HG02938 (cell line): ENCODE results near the gene IFNAR1.
"Not testable (repeated sequence)": the region's sequence is repeated elsewhere in the genome, so short reads cannot be mapped to it uniquely, and the experiment has no call there.

Source experiments
- ATAC-seq: cut with Tn5 transposase; IDR thresholded peaks from one replicate; pipeline ENCODE4 v1.9.1; 2021; ENCODE audit warnings: mild to moderate bottlenecking, moderate library complexity; ENCODE audit not compliant: unreplicated experiment

Gene IFNAR1

DNA sequence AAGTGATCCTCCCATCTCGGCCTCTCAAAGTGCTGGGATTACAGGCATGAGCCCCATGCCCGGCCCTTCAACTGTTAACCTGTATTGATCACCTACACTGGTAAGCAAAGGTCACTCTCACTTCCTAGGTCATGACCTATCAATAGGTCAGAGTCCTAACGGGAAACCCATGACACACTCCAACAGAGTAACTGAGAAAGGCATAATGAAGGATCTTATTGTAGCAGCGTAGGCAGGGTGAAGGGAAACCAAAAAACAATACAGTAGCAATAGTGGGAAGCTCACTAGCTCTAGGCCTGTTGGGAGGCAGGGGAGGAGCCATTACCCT lies 19.5 kb upstream of the IFNAR1 start:
- ATAC-seq: no peak

DNA sequence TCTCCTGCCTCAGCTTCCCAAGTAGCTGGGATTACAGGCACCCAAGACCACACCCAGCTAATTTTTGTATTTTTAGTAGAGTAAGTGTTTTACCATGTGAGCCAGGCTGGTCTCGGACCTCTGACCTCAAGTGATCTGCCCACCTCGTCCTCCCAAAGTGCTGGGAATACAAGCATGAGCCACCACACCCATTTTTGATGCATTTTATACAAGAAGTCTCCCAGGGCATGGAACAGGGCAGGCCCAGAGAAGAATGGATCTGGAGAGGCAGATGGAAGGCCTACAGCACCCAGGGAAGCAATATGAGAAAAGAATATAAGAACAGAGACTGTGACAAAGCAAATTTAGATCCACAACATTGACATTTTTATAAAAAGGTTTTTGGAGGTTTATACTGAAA lies 18.8 kb upstream of the IFNAR1 start:
- ATAC-seq: no peak

DNA sequence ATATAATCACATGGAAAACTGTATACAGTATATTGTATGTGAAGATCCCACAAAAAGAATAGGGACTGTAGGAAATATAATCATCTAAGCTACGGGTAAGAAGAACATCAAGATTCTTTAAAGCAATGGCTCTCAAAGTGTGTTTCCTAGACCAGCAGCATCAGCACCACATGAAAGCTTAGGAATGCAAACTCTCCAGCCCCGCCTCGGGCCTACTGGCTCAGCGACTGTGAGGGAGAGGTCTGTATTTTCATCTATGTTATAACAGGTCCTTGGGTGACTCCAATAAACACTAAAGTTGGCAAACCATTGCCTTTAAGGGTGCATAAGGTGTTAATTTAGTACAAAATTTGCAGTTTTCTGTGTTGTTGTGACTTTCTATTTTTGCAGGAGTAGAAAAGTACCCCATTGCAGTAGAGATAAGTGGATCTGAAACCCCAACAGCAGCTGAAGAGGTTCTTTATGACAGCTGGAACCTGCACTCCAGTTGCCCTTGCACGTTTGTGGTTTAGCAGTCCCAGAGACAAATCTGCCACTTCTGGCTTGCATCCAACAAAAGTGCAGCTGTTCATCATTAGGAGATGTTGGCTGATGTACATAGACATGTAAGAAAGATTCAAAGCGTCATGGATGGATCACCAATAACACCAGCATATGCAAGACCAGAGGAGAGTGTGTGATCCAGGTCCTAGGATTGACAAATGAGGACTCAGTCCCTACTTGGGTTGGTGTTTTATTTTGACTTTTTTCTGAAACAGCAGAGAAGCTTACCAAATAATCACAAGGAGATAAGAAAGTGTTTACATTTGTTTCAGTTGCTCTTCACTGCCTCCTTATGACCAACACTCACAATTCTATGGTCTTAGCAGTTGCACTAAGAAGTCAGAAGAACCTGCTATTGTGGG lies 15.9 kb upstream of the IFNAR1 start:
- peak; percentile 95 for ATAC-seq

DNA sequence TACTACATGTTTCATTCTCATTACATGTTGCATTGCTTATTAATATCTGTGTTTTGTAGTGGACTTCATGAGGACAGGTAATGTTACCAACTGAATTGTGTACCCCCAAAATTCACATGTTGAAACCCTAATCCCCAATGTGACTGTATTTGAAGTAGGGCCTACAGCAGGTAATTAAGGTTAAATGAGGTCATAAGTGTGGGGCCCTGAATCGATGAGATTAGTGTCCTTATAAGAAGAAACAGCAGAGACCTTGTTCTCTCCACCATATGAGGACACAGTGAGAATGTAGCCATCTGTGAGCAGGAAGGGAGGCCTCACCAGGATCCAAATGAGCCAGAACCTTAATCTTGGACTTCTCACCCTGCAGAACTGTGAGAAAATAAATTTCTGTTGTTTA lies 15.0 kb upstream of the IFNAR1 start:
- no peak for ATAC-seq

DNA sequence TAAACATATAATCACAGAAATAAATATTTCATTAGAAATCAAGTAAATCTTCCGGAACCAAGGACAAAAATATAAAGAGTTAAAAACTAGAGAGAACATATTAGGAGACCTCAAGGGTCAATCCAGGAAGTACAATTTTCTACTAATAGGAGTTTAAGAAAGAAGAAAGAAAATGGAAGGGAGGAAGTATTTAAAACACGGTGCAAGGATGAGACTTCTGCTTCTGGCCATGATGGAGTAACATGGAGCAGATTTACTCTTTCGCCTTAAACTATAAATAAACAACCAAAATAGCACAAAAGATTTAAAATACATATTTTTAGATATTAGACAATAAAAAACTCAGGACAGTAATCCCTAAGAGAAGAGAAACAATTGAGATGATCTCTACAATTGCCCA lies 12.6 kb upstream of the IFNAR1 start:
- ATAC-seq: no peak

DNA sequence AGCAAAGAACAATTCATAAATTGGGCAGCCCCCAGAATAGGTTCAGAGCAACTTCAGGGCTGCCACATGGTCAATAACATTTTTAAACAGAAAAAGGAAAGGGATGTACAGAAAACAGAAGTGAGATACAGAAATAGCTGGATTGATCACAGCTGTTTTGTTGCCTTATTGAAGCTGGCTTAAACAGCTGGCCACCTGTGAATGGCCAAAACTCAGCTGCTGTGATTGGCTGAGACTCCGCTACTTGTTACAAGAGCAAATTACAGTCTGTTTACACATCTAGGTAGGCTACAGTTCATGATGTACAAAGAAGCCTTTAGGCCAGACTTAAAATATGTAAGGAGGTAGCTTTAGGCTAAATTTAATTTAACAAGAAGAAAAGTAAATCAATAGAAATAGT lies 11.6 kb upstream of the IFNAR1 start:
- ATAC-seq: no peak

DNA sequence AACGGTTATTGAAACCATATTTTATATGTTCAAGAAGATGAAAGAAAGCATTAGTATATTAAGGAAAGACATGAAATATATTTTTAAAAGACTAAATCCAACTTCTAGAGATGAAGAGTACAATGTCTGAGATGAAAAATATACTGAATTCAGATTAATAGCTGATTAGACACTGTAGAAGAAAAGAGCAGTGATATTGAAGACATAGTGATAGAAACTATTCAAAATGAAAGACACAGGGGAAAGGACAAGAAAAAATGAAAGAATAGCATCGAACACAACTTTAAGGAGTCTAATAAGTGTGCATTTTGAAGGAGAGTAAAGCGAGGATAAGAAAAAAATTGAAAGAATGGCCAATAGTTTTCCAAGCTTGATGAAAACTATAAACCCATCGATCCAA lies 11.2 kb upstream of the IFNAR1 start:
- no peak for ATAC-seq

DNA sequence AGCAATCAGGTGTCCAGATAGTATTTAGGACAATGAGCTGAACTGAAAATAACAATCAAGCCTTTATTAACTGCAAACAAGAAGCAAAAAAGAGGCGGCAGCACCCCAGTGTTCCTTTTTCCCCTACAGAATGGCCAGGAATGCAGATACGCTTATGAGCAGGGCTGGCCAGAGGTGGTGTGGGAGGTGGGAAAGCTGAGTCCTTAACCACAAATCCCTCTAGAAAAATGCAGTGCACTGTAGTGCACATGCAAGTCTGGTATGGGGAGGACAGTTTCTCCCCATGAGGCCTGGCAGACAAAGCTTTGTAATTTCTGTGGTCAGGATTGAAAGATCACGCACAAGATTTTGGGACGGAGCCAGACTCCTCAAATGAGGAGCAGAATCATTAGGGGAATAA lies 10.7 kb upstream of the IFNAR1 start:
- no peak for ATAC-seq

DNA sequence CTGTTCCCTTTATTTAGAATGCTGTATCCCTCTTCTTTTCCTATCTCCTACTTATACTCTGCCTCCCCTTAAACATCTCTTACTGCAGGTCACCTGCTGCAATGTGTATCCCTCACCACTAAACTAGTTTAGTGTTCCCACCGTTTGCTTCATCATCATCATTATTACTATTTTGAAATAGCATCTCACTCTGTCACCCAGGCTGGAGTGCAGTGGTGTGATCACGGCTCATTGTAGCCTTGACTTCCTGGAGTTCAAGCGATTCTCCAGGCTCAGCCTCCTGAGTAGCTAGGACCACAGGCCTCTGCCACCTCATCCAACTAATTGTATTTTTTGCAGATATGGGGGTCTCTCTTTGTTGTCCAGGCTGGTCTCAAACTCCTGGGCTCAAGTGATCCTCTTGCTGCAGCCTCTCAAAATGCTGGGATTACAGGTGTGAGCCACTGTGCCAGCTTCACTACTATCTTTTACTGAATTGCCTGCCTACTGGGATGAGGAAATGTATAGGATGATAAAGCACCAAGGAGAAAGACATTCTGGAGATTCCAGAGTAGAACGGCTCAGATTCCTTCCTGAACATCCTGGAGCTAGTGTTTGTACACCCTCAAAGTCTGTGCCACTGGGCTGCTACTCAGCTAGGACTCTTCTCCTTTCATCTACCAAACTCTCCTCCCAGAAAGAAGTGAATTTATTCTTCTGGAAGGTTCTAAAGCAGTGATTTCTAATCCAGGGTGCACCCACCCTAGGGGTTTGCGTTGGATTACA lies 8.6 kb upstream of the IFNAR1 start:
- ATAC-seq: no peak

DNA sequence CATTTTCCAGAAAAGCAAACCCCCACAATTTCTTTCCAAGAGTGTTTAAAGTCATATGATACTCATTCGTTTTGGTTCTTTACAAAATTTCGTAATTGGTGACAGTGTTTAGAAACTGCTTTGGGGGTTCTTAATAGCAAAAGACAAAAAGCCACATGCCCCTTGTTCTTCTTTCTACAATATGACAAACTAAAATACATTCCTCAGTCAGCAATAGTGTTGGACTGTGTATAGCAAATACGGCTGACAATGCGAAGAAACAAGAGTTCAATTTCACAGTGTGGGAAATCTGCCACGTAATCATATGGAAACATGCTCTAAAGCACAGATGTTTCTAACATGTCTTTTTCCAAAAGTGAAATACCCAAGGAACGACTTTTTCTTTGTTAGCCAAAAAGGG lies 7.6 kb upstream of the IFNAR1 start:
- no peak for ATAC-seq

DNA sequence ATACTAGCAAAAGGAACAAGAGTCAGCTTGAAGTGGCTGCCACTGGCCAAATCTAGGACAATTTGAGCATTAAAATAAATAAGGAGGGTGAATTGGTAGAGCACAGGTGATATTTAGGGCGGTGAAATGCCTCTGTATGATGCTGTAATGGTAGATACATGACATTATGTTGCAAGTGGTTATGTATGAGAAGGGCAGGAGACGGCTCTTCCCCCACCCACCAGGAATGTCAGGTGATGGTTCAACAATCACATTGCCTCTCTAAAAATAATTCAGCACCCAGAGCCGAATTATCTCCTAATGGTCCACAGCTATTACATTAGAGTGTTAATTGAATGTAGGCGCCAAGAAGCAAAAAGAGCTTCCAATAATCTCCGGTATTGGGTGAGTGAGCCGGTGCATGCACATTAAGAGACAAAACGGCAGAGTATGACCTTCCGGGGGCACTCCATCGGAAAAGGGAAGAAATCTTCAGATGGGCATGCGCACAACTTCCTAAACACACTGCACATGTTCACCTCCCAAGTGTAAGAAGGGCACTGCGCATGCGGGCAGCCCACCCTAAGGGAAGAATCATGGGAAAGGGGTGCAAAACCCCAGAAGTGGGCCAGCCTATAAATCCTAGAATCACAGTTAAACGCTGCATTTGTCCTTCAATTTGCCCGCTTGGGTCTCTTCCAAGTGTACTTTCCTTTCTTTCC lies 6.8 kb upstream of the IFNAR1 start:
- no peak for ATAC-seq

DNA sequence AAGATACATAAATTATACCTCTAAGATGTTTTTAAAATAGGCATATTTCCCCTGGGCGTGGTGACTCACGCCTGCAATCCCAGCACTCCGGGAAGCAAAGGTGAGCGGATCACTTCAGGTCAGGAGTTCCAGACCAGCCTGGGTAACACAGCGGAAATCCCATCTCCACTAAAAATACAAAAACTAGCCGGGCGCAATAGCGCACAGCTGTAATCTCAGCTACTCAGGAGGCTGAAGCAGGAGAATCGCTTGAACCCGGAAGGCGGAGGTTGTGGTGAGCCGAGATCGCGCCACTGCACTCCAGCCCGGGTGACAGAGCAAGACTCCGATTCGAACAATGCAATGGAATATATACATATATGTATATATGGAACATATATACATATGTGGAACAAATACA lies 3.8 kb upstream of the IFNAR1 start:
- ATAC-seq: not testable (repeated sequence)

DNA sequence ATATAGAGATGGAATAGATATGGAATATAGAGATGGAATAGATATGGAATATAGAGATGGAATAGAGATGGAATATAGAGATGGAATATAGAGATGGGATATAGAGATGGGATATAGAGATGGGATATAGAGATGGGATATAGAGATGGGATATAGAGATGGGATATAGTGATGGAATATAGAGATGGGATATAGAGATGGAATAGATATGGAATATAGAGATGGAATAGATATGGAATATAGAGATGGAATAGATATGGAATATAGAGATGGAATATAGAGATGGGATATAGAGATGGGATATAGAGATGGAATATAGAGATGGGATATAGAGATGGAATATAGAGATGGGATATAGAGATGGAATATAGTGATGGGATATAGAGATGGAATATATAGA lies 1.2 kb upstream of the IFNAR1 start:
- ATAC-seq: not testable (repeated sequence)

DNA sequence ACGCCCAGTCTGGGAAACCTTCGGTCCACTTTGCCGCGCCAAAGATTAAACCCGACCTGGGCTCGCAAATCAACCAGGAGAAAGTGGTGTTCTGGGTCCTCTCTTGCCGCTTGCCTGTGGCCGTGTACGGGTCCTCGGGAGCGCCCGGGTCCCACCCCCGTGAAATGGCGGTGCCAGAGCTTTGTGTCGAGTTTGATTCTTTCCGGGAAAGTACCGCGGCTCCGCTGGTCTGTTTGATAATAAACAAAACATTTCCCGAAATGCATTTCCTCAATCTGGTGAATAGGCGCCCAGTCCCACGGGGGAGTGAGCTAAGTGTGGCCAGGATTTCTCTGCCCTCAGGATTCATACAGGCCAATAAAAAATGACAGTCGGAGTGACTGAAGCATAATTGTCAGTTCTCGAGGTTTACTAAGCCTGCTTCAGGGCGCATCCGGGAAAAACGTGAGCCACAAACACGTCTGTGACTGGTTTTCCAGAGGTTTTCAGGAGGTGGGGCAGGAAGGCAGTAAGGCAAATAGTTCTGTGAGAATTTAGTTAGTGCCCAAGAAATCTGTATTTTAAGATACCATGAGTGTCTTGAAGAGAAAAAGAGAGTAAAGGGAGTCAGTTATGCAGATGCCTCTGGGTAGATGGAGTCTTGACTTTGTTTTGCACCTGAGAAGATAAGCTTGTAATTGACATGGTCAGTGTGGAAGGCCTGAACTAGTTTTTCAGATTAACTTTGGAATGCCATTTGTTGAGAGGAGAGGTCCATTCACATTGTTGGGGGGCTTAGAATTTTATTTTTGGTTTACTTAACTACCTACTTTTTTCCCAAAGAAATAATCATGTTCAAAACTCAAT lies 675 bp downstream of the IFNAR1 start:
- ATAC-seq: peak; percentile 37

DNA sequence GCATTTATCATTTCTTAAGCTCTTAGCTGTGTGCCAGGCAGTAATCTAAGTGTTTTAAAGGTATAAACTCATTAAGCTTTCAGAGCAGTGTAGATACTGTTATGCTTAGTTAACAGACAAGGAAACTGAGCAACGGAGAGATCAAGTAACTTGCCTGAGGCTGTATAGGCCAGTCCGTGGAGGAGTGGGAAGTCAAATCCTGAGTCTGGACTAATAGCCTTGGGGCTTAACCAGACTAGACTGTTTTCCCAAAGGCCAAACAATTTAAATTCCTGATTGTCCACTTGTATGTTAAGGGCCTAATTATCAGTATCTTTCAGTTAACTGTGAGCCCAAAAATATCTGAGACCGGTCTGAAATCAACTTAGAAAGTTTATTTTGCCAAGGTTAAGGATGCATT lies 2.6 kb downstream of the IFNAR1 start:
- ATAC-seq: no peak

DNA sequence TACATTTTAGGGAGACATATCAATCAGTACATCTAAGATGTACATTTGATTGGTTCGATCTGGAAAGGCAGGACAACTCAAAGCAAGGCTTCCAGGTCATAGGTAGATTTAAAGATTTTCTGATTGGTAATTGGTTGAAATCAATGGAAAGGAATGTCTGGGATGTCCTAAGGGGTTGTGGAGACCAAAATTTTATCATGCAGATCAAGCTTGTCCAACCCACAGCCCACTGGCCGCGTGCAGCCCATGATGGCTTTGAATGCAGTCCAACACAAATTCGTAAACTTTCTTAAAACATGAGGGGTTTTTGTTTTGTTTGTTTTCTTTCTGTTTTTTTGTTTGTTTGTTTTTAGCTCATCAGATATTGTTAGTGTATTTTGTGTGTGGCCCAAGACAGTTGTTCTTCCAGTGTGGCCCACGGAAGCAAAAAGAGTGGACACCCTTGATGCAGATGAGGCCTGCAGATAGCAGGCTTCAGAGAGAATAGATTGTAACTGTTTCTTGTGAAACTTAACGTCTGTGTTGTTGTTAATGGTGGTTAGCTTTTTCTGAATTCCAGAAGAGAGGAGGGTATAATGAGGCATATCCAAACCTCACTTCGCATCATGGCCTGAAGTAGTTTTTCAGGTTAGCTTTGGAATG lies 3.1 kb downstream of the IFNAR1 start:
- ATAC-seq: no peak

DNA sequence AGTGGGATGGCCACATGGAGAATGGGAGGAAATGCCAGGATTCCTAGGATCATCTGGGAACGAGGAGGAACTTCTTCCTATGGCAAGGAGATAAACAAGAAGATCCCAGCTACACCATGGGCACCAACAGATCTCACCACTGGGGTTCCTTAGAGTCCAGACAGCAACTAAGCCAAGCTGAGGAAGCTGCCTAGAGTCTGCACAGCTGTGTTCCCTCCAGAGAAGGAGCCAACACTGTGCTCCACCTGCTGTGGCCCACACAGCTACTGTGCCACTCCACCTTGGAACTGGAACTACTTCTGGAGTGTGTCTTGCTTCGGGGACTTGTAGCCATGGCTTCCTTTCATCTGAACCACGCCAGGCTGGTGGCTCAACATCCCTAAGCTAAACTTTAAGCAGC lies 6.0 kb downstream of the IFNAR1 start:
- no peak for ATAC-seq

DNA sequence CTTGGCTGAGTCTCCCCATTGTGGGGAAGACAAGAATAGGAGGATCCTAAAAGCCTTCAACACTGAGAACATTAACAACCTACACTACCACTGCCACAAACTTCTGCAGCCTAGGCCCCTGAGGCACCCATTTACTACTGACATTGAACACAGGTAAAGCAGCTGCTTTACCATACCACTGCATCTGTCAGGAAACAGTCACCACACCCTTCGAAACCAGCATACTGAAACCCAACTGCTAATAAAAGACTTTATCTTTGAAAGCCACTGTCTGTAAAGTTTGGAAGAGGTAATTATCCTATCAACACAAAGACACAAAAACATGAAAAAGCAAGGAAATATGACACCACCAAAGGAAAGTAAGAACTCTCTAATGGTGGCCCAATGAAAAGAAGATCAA lies 7.4 kb downstream of the IFNAR1 start:
- peak; percentile 79 for ATAC-seq

DNA sequence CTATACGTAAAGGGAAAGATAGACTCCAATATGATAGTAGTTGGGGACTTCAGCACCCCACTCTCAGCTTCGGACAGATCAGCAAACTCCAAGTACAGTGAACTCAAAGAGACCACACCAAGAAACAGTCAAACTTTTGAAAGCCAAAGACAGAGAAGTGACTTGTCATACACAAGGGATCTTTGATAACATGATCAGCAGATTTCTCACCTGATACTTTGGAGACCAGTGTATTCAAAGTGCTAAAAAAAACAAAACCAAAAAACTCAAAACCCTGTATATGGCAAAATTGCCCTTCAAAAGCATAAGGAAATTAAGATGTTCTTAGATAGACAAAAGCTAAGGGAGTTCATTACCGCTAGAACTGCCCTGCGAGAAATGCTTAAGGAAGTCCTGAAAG lies 9.4 kb downstream of the IFNAR1 start:
- no peak for ATAC-seq

DNA sequence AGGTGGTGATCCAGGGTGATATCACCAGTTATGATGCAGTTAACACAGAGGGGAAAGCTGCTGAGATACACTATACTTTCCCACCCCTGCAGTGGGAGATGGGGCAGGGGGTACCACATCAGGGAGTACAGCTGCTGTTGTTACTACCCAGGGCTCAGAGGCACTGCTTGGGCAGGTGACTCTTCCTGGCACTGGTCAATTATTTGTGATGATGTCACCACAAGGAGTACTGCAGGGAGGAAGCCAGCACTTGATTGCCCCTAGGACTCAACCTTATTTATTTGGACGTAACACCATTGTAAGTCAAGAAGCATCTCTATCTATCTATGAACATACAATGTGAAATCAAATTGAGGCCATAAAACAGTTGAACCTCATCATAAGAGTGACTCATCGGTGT lies 10.1 kb downstream of the IFNAR1 start:
- ATAC-seq: no peak
